ENCODE measurements around the gene ABL2.
"Not testable (repeated sequence)": the region's sequence is repeated elsewhere in the genome, so short reads cannot be mapped to it uniquely, and the experiment has no call there.

ABL2 gene

DNA sequence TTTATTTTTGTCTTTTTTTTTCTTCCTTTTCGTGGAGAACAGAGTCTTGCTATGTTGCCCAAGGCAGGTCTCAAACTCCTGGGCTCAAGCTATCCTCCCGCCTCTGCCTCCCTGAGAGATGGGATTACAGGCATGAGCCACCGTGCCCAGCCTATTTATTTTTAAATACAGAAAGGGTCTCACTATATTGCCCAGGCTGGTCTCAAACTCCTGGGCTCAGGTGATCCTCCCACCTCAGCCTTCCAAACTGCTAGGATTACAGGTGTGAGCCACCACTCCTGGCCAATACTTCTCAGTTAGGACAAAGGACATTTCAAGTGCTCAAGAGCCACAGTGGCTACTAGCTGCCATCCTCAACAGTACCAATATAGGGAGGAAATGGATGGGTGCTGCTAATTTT, 16.2 kb downstream of the ABL2 start:
- DNase-seq, result not testable (repeated sequence)

DNA sequence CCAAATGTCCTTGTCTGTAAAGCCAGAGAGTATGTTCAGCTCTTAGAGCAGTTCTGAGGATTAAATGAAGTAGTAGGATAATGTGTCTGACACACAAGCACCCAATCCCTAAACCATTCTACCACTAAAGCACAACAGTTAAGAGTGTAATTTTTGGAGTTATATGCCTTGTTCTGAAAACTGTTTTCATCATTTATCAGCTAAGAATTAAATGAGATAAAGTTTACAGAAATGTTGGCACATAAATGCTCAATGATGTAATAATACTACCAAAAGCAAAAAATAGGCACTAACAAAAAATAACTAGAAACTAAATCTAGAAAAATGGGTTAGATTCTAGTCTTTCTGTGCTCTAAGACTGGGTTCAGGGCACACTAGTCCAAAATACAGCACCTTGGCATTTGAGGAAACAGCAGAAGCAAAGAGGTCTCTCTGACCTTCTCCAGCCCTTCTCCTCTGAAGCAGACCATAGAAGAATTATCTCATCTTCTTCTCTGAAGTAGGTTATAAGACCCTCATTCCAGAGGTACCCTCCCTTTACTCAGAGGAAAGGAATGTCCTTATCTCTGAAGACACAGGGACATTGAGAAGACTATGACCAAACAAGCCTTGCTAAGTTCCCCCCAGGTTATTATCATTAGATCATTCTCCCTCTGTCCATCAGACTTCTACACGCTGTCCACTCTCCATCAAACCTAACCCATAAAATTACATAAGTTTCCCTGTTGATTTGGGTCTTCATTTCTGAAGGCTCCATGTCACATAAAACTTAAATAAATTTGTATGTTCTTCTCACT, 20.6 kb downstream of the ABL2 start:
- no peak for DNase-seq

DNA sequence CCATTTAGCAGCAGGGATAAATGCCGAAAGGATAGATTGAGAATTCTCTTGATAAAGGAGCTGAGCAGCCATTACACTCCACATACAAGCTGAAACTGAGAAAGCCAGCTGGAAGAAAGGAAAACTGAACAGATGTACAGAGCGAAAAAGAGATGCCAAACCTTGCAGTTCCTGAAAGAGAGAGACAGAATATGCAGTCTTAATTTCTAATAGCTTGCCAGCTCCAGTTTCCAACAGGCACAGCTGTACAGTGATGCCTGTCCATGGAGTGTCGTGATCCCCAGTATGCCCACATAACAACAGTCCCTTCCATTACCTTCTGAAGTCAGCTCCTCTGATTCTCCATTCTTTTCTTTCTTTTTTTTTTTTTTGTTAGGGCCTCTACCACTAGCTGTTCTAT, 22.7 kb downstream of the ABL2 start:
- DNase-seq, result no peak

DNA sequence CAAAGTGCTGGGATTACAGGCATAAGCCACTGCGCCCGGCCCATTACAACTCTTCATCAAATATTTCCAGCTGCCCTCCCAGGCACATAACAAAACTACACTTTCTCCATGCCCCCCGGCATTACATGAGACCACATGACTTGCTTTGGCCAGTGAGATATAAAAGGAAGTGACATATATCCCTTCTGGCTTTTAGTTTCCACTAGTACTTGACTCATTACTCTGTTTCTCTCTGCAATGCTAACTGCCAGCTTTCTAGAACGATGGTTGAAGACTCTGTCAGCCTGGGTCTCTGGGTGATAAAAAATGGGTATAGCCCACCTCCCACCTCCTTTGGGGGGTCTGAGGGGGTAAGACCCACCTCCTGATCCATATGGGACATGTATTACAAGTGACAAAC, 24.2 kb downstream of the ABL2 start:
- DNase-seq, result no peak

DNA sequence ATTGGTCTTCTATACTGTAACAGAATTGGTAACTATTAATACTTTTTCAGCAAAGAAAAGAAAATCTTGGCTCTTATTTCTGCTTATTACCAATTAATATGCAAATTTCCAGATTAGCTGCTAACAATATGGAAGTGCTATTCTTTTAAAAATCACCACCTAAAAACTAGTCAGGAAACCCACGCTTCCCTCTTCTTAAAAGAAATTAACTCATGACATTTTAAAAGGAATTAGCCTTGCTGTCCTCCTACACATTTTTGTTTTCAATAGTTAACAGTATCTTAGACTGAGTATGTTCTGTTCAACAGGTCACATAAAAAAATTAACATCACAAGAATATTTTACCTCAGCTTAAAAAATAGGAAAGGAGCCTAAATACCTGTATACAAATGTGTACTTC, 27.3 kb downstream of the ABL2 start:
- DNase-seq, result no peak

DNA sequence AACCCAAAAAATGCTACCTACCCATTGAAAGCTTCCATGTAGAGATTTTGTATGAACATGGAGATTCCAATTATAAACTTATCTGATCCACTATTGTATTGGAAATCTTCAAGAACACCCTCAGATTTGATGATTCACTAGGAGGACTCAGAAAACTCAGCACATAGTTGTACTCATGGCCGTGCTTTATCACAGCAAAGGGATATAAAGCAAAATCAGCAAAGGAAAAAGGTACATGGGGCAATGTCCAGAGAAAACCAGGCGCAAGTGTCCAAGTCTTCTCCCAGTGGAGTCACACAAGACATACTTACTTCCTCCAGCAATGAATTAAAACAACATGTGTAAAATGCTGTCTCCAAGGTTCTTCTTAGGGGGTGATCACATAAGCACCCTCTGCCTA, 28.9 kb downstream of the ABL2 start:
- DNase-seq, result no peak

DNA sequence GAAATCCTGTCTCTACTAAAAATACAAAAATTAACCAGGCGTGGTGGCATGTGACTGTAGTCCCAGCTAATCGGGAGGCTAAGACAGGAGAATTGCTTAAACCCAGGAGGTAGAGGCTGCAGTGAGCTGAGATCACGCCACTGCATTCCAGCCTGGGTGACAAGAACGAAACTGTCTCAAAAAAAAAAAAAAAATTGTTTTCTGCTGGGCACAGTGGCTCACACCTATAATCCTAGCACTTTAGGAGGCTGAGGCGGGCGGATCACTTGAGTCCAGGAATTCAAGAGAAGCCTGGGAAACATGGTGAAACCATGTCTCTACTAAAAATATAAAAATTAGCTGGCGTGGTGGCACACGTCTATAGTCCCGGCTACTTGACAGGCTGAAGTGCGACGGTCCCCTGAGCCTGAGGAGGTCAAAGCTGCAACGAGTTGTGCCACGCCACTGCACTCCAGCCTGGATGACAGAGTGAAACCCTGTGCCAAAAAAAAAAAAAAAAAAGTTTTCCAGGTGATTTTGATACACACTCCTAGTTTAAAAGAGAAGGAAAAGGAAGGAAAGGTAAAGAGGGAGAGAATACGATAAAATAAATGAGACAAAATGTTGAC, 31.7 kb downstream of the ABL2 start:
- no peak for DNase-seq

DNA sequence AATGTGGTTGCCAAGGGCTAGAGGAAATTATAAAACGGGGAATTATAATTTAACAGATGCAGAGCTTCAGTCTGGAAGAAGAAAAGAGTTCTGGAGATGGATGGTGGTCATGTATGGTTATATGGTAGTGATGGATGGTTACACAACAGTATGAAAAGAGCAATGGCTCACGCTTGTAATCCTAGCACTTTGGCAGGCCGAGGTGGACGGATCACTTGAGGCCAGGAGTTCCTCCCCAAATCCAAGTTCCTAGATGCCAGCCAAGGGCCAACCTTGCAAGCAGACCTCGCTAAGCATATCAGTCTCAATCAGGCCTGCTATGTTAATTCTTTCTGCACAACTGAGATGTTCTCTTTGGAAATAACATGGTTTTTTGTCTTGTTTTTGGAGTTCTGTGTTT, 33.6 kb downstream of the ABL2 start:
- DNase-seq, result not testable (repeated sequence)

DNA sequence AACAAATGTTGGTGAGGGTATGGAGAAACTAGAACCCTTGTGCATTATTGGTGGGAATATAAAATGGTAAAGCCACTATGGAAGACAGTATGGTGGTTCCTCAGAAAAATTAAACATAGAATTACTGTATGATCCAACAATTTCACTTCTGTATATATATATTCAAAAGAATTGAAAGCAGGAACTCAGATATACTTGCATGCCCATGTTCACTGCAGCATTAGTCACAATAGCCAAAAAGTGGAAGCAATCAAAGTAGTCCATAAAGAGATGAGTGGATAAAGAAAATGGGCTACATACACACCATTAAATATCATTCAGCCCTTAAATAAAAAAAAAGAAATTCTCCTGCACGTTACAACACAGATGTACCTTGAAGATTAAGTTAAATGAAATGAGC, 34.1 kb downstream of the ABL2 start:
- DNase-seq, result no peak

DNA sequence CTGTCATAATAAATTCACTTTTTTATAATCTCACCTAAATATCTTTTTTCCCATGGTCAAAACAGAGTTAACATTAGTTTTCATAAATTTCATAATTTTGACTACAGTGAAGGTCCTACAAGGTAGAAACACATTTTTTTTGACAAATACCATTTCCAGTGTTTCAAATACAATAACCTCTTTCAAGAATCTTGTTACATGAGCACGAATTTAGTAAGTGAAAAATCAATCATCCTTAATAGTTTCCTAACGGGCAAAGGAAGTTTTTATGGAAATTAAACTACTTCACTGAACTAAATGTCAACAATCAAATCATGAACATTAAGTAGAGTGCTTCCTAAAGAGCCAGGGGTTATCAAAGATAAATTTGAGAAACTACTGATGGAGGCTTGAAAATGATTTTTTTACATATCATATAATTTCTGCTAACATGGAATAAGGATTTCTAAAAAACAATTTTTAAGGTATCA, 35.4 kb downstream of the ABL2 start:
- no peak for DNase-seq

DNA sequence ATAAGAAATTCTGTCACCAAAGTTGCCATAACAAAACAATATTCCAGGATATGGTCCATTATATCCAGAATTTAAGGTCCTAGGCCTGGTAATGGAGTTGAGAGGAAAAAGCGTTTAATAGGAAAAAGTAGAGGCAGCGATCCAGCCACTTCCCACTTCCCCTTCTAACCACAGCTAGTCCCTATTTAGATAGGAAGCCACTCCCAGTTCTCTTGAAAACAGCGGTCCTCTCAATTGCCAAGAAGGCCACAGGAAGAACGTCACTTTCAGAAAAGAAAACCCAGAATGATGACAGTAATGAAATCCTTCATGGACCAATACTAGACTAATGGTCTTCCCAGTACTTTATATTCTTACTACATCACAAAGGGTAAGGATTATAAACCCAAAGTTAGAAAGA, 38.6 kb downstream of the ABL2 start:
- peak in 1 of 2 donors; percentile 7 for DNase-seq

DNA sequence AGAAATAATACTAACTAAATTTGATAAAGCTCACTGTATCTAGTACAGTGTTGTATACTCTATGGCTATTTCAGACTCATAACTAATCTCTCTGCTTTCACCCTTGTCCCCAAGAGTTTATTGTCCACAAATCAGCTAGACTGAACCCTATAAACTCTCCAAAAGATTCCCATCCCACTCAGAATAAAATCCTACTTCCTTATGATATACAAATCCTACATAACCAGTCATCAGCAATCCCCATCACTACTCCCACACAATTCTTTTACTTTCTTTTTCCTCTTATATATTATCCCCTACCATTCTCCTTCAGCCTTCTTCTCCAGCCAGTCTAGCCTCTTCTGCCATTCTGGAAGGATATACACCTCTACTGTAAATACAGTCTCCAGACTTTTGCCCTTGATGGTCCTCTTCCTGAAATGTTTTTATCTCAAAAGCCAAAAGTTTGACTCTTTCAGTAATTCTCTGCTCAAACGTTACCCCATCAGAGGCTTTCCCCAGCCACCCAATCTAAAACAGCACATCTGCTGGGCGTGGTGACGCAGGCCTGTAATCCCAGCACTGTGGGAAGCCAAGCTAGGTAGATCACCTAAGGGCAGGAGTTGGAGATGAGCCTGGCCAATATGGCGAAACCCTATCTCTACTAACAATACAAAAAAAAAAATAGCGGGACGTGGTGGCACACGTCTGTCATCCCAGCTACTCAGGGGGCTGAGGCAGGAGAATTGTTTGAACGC, 41.6 kb downstream of the ABL2 start:
- DNase-seq, result no peak

DNA sequence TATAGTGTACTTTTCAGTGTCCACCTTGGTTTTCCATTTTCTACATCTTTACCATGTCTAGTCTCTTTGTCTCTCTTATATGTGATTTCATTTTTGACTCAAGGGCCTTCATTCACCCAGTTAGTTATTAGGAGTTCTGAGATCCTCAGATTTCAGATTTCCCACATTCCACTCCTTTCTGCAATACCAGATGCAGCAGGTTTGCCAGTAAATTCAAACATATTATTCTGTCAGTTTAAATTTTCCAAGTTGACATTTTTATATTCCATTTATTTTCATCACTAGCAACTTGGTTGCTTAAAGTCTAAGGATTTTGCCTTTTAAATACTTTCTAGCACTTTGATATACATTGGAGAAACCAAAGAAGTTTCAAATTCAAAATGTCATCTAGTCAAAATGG, 42.4 kb downstream of the ABL2 start:
- DNase-seq, result no peak

DNA sequence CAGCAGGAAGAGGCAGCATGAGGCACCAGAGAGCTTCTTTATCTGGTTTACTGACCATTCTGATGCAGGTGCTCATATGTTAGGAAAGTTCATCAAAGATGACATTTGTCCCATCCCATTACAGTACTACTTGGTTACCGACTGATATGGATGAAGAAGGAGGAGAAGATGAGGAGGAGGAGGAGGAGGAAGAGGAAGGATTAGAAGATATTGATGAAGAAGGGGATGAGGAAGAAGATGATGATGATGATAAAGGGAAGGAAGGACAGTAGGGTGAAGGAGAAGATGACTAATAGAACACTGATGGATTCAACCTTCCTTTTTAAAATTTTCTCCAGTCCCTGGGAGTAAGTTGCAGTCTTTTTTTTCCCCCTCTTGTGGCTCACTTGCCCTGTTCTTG, 45.1 kb downstream of the ABL2 start:
- no peak for DNase-seq

DNA sequence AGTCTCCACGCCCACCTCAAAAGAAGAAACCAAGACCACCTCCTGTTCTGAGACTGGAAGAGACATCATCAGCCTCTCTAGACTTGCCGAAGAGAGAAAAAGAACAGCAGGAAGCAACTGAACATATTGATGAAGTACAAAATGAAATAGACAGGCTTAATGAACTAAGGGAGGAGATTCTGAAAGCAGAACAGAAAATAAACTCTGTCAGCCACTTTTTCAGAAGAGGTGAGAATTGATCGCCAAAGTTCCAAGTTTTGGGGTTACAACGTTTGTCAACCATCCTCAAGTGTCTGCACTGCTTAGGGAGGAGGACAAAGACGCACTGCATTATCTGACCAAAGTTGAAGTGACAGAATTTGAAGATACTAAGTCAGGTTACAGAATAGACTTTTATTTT, 45.6 kb downstream of the ABL2 start:
- no peak for DNase-seq

DNA sequence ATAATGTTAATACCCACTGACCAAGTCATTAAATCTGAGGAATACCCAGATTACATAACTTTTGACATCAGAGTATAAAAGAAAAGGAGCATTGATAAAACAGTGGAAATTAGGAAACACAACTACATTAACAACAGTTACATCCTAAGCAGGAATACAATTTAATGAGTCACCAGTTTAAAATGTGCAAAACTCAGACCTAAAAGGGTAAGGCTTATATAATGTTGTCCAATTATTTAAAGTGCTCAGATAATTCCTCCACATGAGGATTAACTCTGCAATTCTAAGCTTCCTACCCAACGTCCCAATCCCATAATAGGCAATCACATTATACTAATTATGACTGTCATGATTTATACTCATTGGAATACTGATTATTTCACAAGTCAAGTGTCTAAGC, 50.5 kb downstream of the ABL2 start:
- no peak for DNase-seq

DNA sequence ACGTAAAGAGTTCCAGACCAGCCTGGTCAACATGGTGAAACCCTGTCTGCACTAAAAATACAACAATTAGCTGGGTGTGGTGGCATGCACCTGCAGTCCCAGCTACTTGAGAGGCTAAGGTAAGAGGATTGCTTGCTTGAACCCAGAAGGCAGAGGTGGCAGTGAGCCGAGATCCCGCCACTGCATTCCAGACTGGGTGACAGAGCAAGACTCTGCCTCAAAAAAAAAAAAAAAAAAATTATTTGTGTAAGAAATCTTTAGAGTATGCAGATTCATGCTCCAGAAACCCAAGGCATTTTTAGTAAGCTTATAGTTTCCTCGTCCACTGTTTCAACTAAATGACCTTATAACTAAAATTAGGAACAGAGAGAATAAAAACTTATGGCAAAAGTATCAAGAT, 51.3 kb downstream of the ABL2 start:
- no peak for DNase-seq

DNA sequence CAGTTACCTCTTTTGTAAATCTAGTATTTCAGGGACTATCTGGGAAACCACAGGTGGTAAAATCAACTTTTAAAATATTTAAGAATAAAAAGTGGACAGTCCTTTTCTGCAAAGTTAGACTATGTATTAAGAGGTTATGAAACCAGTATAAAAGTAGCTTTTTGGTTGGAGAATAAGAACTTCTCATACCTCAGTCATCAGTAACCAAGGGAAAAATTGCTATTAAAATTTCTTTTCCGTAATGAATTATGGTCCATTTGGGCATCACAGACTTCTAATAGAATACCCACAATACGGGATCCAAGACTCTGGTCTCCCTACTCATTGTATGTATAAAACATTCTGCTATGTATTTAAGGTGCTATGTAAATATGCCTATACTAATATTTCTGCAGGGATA, 51.9 kb downstream of the ABL2 start:
- no peak for DNase-seq

DNA sequence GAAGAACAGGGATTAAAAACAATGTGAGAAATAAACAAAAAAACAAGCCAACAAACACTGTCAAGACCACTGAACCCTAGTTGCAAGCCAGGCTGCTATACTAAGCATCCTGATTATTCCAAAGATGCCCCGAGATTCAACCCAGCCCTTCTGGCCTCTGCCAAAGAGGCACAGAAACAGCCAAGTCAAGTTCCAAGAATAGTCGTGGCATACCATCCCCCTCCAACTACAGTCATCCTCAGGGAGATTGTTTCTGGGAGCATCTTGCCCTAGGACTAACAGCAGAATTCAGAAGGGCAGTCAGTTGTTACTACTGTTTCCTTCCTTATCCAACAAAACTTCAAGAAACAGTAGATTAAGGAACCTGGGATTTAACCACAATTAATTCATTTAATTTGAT, 52.3 kb downstream of the ABL2 start:
- no peak for DNase-seq

DNA sequence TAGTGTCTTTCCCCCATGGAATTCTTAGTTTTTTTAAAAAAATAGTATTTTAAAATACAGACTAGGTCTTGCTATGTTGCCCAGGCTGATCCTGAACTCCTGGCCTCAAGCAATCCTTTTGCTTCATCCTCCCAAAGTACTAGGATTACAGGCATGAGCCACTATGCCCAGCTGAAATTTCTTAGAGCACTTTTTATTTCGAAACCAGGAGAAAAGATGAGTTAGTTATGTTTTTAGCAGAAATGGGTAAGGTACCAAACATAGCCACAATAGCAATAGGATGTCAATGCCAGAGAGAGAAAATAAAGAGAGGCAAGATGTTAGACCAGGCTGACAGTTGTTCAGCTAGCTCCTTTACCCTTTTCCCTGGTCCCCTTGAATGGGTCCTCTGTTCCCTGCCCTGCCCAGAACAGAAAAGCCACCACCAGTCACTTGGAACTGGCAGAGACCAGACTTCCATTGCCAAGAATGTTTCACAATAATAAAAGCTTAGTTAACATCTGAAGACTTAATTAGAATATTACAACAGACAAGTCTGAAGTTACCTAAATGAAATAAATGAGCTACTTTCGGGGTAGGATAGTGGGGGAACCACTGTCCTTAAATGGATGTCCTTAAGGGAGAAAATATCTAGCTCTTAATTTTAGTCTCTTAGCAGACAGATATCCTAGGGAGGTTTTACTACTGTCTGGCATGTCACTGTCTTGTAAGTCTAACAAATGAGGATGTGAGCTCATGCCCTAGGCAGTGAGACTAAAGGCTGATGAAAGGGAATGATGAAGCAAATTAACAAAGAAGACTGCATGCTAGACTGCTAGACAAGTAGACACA, 54.3 kb downstream of the ABL2 start:
- peak; percentile 59 to 73 for DNase-seq

DNA sequence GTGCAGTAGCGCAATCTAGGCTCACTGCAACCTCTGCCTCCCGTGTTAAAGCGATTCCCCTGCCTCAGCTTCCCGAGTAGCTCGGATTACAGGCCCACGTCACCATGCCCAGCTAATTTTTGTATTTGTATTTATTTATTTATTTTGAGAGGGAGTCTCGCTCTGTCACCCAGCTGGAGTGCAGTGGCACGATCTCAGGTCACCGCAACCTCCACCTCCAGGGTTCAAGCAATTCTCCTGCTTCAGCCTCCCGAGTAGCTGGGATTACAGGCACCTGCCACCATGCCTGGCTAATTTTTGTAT, 59.1 kb downstream of the ABL2 start:
- not testable (repeated sequence) for DNase-seq

DNA sequence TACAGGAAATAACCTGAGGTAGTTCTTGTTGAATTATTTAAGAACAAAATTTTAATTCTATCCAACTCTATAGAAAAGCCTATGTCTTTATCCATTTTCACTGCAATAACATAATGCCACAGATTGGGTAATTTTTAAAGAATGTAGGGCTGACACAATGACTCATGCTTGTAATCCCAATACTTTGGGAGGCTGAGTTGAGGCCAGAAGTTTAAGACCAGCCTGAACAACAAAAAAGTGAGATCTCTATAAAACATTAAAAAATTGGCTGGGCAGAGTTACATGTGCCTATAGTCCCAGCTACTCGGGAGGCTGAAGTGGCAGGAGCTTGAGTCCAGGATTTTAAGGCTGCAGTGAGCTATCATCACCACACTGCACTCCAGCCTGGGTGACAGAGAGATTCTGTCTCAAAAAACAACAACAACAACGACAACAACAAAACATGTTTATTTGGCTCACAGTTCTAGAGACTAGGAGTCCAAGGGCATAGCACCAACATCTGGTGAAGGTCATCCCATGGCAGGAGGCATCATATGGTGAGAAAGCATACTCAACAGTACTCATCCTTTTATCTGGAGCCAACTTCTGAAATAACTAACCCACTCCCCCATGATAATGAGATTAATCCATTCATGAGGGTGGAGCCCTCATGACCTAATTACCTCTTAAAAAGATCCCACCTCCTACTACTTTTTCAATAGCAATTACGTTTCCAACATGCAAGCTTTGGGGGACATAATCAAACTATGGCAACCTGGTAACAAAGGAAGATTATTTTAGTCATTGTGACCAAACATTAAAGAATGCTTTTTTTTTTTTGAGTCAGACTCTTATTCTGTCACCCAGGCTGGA, 59.6 kb downstream of the ABL2 start:
- no peak for DNase-seq
